Cardiac muscle cell (in vitro differentiated cells and primary cell): ENCODE results near the gene PCDHGB1. TPM values are rescaled to one million over a fixed set of nuclear protein-coding genes. Genes with fewer than 3 reads are reported as not detected.

Source experiments
- DNase-seq, 2 donors: peaks; one replicate each; pipeline versions ENCODE4 v3.0.0 to v3.0.0-alpha.2; 2010 to 2017; ENCODE audit warnings: low read depth in 1 of 2, low spot score in 1 of 2
- H3K27ac ChIP-seq: fragments of 200-600 bp; sonication (generic); 2 replicates; pipeline ENCODE4 v1.5.1; 2016
- H3K27me3 ChIP-seq: fragments of 200-600 bp; sonication (generic); 2 replicates; pipeline ENCODE4 v1.6.0; 2016; ENCODE audit warnings: control low read depth
- H3K36me3 ChIP-seq: fragments of 200-600 bp; sonication (generic); 2 replicates; pipeline ENCODE4 v1.5.1; 2016; ENCODE audit warnings: control low read depth
- H3K4me1 ChIP-seq: fragments of 200-600 bp; sonication (generic); 2 replicates; pipeline ENCODE4 v1.8.1; 2017; ENCODE audit warnings: low read depth, mild to moderate bottlenecking, mixed run types
- H3K4me3 ChIP-seq: fragments of 200-600 bp; sonication (generic); 2 replicates; pipeline ENCODE4 v1.5.1; 2016; ENCODE audit warnings: mild to moderate bottlenecking
- H3K9me3 ChIP-seq: fragments of 200-600 bp; sonication (generic); 2 replicates; pipeline ENCODE4 v1.5.1; 2017; ENCODE audit warnings: low read depth, mild to moderate bottlenecking, control low read depth
- polyA plus RNA-seq: library from polyadenylated mRNA; unstranded; fragments of >200 nt; fragmentation: Nextera tagmentation; extraction: Ambion mirVana; gene quantifications from 2 replicates; pipeline ENCODE4 v1.2.1, GENCODE V29; 2016
- total RNA-seq: library from RNA; depleted of rRNA; stranded (reverse); fragments of >200 nt; gene quantifications from 2 replicates; pipeline ENCODE4 v1.2.3, GENCODE V29; 2016
- TF ChIP-seq, protein P1 (sequence below): IDR thresholded peaks from 2 replicates; pipeline ENCODE4 v1.5.1; 2012; ENCODE audit warnings: low read depth, mild to moderate bottlenecking, low read length

PCDHGB1 gene
- total and polyA plus RNA-seq, 2 experiments from 2014 or later: 0.32 to 3.7 TPM

DNA sequence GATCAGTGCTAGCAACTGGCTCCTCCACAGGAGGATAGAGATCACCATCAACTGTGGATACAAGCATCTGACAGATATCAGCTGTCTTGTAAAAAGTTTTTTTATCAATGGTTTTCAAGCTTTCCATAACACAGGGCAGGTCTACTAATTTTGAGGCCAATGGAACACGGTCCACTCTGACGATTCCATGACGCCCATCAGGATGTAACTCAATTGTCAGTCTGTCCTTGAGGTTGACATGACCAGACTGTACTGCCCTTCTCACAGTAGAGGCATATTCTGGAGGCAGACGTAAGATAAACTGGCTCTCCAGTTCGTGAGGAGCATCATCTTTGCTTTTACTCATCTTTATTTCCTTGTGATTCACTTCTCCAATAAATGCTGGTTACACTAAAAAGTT is 30.2 kb upstream of the PCDHGB1 start:
- no peak for DNase-seq
- peak overlapping the region; percentile 74 for H3K4me3 ChIP-seq
- peak overlapping the region; percentile 99 for H3K27ac ChIP-seq
- peaks cover 7% of the 10 kb centered on the region for H3K9me3 ChIP-seq
- TF ChIP-seq, protein P1, sequence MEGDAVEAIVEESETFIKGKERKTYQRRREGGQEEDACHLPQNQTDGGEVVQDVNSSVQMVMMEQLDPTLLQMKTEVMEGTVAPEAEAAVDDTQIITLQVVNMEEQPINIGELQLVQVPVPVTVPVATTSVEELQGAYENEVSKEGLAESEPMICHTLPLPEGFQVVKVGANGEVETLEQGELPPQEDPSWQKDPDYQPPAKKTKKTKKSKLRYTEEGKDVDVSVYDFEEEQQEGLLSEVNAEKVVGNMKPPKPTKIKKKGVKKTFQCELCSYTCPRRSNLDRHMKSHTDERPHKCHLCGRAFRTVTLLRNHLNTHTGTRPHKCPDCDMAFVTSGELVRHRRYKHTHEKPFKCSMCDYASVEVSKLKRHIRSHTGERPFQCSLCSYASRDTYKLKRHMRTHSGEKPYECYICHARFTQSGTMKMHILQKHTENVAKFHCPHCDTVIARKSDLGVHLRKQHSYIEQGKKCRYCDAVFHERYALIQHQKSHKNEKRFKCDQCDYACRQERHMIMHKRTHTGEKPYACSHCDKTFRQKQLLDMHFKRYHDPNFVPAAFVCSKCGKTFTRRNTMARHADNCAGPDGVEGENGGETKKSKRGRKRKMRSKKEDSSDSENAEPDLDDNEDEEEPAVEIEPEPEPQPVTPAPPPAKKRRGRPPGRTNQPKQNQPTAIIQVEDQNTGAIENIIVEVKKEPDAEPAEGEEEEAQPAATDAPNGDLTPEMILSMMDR: no peak
- H3K36me3 ChIP-seq: peaks cover 21% of the 10 kb centered on the region
- H3K4me1 ChIP-seq: no peaks in the 10 kb centered on the region
- H3K27me3 ChIP-seq: no peaks in the 10 kb centered on the region

DNA sequence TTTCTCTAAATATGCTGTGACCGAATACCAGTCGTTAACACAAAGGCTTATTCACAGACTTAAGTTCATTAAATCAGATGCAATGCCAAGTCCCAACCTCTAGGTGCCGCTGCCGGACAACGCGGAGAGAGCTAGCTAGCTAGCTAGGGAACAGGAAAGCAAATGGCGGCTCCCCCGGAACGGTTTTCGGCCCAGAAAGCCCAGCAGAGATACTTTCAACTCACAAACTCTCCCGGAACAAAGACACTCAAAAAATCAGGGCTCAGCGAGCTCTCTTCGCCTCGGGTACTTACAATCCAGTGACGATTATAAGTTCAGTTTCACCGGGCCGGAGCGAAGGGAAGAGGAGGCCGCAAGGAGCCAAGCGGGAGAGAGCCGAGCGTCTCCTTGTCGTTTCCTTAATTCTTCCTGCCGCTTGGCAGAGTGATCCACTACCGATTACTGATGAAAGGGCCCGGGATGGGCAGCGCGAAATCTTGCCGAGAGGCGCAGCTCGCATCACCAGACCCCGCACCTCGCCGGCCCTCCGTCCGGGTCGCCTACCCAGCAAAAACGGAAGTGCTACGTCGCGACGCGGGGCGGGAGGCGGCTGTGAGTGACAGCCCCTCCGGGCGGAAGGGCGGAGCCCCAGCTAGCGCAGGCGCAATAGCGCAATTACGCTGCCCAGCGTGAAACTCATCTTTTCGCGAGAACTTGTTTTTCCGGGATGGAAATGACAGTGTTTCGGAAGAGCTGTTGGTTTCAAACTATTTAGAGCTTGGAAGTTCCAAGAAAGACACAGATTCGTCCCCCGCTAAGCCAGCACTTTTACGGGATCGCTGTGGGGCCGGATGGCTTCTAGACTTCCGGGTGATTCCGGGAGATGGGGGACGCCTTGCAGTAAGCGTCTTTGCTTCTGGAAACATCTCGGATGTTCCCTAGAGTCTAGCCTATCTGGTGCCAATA is 29.4 kb upstream of the PCDHGB1 start, which contains the start of gene TAF7:
TSS of gene TAF7 (minus strand) at position 560 of the 945 bp plus-strand sequence. CDS start 740 bp downstream, outside the sequence.
- peak; percentile 96 for DNase-seq
- Histone ChIP-seq H3K9me3 (peaks cover 7% of the 10 kb centered on the region), H3K27me3 (no peaks in the 10 kb centered on the region), H3K36me3 (peaks cover 21% of the 10 kb centered on the region), H3K4me3 (peak within 1 kb of the TSS; percentile 74), H3K4me1 (no peaks in the 10 kb centered on the region), H3K27ac (peak within 1 kb of the TSS; percentile 99)
- TF ChIP-seq, protein P1: peak; percentile 90

DNA sequence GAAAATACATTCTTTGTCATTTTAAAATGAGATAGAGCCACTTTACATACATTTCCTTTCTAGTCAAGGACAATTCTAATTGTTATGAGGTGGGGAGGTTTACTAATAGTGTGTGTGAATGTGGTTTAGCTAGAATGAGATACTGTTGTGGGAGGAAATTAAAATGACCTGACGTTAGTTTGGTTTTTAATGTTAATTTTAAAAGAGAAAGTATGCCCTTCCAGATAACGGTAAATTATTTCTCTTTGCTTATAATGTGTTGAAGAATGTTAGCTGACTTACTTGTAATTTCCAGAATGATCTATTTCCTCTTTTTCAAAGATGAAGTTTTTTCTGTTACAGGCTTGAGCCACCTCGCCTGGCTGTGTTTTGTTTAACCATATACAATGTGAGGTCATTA is 27.6 kb upstream of the PCDHGB1 start:
- Histone ChIP-seq H3K4me1 (no peaks in the 10 kb centered on the region), H3K36me3 (peaks cover 18% of the 10 kb centered on the region), H3K27me3 (no peaks in the 10 kb centered on the region), H3K4me3 (no peak overlapping the region), H3K9me3 (peaks cover 3% of the 10 kb centered on the region), H3K27ac (no peak overlapping the region)
- TF ChIP-seq, protein P1: no peak
- DNase-seq: no peak

DNA sequence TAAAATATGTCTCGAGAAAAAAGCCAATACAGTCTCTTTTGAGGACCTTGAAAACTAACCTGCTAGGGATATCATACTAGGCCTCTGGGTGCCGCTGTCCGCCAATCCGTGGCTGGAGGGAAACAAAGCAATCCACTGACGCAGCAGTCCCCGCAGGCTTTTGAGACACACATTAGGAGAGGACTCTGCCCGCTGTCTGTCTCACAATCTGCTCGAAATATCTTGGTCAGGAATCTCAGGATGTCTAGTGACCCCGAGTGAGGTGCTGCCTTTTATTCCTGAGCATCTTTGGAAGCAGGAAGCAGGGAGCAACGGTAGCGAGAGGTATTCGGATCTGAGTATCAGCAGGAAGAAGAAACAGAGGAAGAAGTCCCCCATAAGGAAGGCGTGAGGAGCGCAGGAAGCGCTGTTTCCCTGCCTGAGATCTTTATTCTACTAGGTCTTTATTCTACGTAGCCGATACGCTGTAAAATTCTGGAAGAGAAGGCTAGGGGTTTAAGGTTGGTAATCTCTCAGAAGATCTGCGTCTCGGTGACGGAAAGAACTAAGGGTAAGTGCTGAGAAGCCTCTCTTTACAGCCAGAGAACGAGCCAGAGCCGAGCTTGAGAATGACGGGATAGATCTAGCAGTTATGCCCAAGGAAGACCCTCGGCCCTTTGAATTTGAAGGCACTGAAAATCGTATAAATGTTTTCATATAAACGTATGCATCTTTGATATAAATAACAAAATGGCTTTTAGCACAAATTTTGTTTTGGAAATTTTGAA is 23.6 kb upstream of the PCDHGB1 start:
- H3K36me3 ChIP-seq: no peaks in the 10 kb centered on the region
- TF ChIP-seq, protein P1: peak; percentile 54
- no peaks in the 10 kb centered on the region for H3K4me1 ChIP-seq
- H3K27ac ChIP-seq: no peak overlapping the region
- H3K4me3 ChIP-seq: no peak overlapping the region
- peak; percentile 59 to 65 for DNase-seq
- no peaks in the 10 kb centered on the region for H3K27me3 ChIP-seq
- H3K9me3 ChIP-seq: no peaks in the 10 kb centered on the region

DNA sequence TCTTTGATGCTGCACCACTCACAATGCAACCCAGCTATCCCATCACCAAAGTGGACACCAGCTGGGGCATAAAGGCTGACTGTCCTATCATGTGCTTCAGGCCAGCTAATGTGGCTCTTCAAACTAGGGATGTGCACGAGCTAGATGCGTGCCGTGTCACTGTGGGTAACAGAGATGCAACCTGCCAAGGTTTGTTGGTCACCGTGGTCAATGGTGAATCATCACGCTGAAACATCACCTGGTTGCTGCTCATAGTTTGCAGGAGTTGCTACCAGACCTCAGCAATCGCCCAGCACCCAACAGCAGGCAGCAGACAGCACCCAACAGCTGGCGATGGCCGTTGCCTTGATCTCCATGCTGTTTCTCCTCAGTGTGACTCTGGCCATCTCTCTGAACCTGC is 21.7 kb upstream of the PCDHGB1 start:
- Histone ChIP-seq H3K27ac (no peak overlapping the region), H3K4me3 (no peak overlapping the region), H3K36me3 (no peaks in the 10 kb centered on the region), H3K9me3 (no peaks in the 10 kb centered on the region), H3K27me3 (no peaks in the 10 kb centered on the region), H3K4me1 (no peaks in the 10 kb centered on the region)
- TF ChIP-seq, protein P1: no peak
- DNase-seq: no peak
